HuH-7 (cell line): Measurements from ENCODE around the gene CNTN5.

ENCODE experiments used
- DNase-seq: peaks from one replicate; pipeline ENCODE4 v3.0.0; 2011; ENCODE audit warnings: low spot score

The CNTN5 gene

GRCh38 chr11:99513368-99513767, 492.6 kb downstream of the CNTN5 start:
- no peak for DNase-seq

GRCh38 chr11:99519095-99519494, 498.3 kb downstream of the CNTN5 start:
- DNase-seq = no peak

- DNase-seq = no peak
These were observed 501.9 kb downstream of the CNTN5 start for GRCh38 chr11:99522467-99523173.

GRCh38 chr11:99531468-99531867, 510.7 kb downstream of the CNTN5 start:
- no peak for DNase-seq

GRCh38 chr11:99534812-99535211, 514.1 kb downstream of the CNTN5 start:
- no peak for DNase-seq

GRCh38 chr11:99535406-99535805, 514.7 kb downstream of the CNTN5 start:
- DNase-seq = no peak

GRCh38 chr11:99535819-99536218, 515.1 kb downstream of the CNTN5 start:
- DNase-seq = no peak

GRCh38 chr11:99537681-99538080, 516.9 kb downstream of the CNTN5 start:
- no peak for DNase-seq

GRCh38 chr11:99545616-99546015, 524.9 kb downstream of the CNTN5 start:
- no peak for DNase-seq

- DNase-seq = no peak
These were observed 527.5 kb downstream of the CNTN5 start for GRCh38 chr11:99548264-99548663.

- no peak for DNase-seq
These were observed 533.6 kb downstream of the CNTN5 start for GRCh38 chr11:99554232-99554903.

GRCh38 chr11:99555486-99555885, 534.7 kb downstream of the CNTN5 start:
- DNase-seq = no peak

GRCh38 chr11:99565333-99565732, 544.6 kb downstream of the CNTN5 start:
- no peak for DNase-seq

- DNase-seq = no peak
These were observed 546.7 kb downstream of the CNTN5 start for GRCh38 chr11:99567334-99567956.

GRCh38 chr11:99568808-99569207, 548.1 kb downstream of the CNTN5 start:
- no peak for DNase-seq

GRCh38 chr11:99571094-99571493, 550.3 kb downstream of the CNTN5 start:
- DNase-seq = no peak

- DNase-seq = no peak
These were observed 564.1 kb downstream of the CNTN5 start for GRCh38 chr11:99584830-99585229.

GRCh38 chr11:99585606-99586005, 564.9 kb downstream of the CNTN5 start:
- DNase-seq = no peak

- no peak for DNase-seq
These were observed 569.0 kb downstream of the CNTN5 start for GRCh38 chr11:99589771-99590170.

- no peak for DNase-seq
These were observed 571.5 kb downstream of the CNTN5 start for GRCh38 chr11:99592266-99592665.

GRCh38 chr11:99593197-99593596, 572.4 kb downstream of the CNTN5 start:
- no peak for DNase-seq

- no peak for DNase-seq
These were observed 580.4 kb downstream of the CNTN5 start for GRCh38 chr11:99601179-99601578.

- no peak for DNase-seq
These were observed 593.6 kb downstream of the CNTN5 start for GRCh38 chr11:99614352-99614751.
